Activated T-cell treated with anti-CD3 and anti-CD28 coated beads for 24 hours (primary cell): ENCODE measurements around the gene LMOD1.
"Not testable (repeated sequence)": the region's sequence is repeated elsewhere in the genome, so short reads cannot be mapped to it uniquely, and the experiment has no call there.

Experiments used
- DNase-seq: peaks from one replicate; pipeline ENCODE4 v3.0.0-alpha.2; 2020; ENCODE audit warnings: low read depth

LMOD1 gene

GRCh38 chr1:201861448-201861847 lies 84.9 kb downstream of the LMOD1 start:
- no peak for DNase-seq

- no peak for DNase-seq
Observed at GRCh38 chr1:201859424-201859823, 86.9 kb downstream of the LMOD1 start.

GRCh38 chr1:201856722-201857121 lies 89.6 kb downstream of the LMOD1 start:
- not testable (repeated sequence) for DNase-seq

- DNase-seq = no peak
Observed at GRCh38 chr1:201851949-201852348, 94.4 kb downstream of the LMOD1 start.

- no peak for DNase-seq
Observed at GRCh38 chr1:201850053-201850397, 96.3 kb downstream of the LMOD1 start.

- DNase-seq = no peak
Observed at GRCh38 chr1:201849372-201850052, 96.8 kb downstream of the LMOD1 start.

GRCh38 chr1:201848230-201848629 lies 98.1 kb downstream of the LMOD1 start:
- no peak for DNase-seq

- DNase-seq = no peak
Observed at GRCh38 chr1:201847150-201847549, 99.2 kb downstream of the LMOD1 start.
